NCI-H2107 treated with DMSO at 0.1 percent for 48 hours (cell line): ENCODE data around the gene SYT12.
"Not testable (repeated sequence)": the region's sequence is repeated elsewhere in the genome, so short reads cannot be mapped to it uniquely, and the experiment has no call there.

Experiments
- DNase-seq: peaks from one replicate; lab custom pipeline; 2025; ENCODE audit not compliant: unreplicated experiment; lab: John Stamatoyannopoulos, UW

The SYT12 gene

DNA sequence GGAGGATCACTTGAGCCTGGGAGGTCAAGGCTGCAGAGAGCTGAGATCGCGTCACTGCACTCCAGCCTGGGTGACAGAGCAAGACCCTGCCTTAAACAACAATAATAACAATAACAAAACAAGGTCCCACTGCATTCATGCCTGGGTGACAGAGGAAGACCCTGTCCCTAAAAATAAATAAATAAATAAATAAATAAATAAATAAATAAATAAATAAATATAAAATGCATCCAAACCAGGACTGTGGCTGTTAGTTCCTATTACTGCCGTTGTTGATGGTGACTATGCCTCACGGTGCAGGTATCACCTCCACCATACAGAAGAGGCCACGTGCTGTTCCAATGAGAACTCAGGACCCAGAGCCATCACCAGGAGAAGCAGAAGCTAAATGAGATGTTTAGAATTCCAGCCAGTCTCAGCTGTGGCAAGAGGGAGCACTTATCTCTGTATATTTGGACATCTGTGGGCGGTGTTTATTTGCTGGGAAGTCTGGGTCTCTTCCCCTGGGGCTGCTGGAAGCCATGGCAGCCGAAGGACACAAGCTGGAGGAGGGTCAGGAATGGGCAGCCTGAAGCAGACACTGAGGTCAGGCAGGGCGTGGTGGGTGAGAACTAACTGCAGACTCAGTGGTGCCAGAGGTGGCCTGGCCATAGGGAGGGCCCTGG lies 26.2 kb upstream of the SYT12 start:
- DNase-seq = no peak

DNA sequence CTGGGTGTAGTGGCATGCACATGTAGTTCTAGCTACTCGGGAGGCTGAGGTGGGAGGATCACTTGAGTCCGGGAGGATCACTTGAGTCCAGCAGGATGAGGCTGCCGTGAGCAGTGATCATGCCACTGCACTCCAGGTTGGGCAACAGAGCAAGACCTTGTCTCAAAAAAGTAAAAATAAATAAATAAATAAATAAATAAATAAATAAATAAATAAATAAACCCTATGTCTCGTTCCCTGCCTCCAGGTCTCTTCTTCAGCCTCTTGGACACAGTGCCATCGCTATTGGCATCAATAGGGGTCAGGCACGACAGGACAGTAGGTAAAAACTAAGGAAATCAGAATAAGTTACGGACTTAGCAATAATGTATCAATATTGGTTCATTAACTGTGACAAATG lies 23.4 kb upstream of the SYT12 start:
- DNase-seq = no peak

GRCh38 chr11:67001332-67001731 lies 21.6 kb upstream of the SYT12 start:
- no peak for DNase-seq

DNA sequence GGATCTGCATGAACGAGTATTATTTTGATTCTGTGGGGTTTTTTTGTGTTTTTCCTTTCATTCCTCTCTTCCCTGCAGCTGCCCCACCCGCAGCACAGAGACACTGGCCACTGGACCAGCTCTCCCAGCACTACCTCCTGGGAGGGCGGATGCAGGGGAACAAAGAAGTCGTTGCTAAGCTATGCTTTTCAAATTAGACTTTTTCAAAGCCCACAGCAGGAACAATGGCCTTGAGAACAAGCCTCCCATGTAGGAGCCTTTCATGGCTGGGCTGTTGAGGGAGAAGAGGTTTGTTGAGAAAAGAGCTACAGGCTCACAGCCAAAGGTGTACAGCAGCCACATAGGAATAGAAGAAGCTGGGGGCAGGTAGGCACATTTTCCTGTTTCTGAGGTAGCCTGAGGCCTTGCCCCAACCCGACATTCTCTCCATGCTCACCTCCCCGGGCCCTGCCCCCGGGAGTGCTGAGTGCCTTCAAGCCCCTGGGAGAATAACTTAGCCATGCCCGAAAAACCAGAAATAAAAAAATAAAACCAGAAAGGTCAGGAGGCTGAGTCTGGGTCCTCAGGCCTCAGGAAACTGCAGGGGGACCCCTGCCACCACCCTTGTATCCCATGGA lies 20.5 kb upstream of the SYT12 start:
- DNase-seq = peak; percentile 75

DNA sequence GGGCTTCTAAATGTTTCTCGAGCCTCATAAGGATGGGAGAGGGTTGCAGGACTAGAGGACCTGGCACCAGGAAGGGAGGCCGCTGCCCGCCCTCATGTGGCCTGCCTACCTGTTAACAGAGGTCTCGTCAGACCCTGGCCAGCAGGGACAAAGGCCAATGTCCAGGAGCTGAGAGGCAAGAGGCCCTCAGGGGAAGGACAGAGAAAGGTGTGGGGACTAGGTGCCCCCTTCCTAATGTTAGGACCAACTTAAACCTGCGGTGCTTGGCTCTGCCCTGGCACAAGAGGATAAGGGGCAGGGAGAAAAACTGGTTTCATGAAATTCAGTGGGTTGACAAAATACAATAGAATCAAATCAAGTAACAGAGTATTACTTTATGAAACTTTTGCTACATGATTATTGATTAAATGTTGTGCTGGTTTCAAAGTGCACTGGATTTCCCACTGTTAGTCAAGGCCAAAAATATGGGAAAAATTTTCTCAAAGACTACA lies 20.0 kb upstream of the SYT12 start:
- no peak for DNase-seq

DNA sequence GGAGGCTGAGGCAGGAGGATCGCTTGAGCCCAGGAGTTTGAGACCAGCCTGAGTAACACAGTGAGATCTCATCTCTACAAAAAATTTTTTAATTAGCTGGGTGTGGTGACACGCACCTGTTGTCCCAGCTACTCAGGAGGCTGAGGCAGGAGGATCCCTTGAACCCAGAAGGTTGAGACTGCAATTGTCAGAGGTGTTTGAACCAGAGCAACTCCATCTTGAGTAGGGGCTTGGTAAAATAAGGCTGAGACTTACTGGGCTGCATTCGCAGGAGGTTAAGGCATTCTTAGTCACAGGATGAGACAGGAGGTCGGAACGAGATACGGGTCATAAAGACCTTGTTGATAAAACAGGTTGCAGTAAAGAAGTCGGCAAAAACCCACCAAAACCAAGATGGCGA lies 17.7 kb upstream of the SYT12 start:
- not testable (repeated sequence) for DNase-seq

- no peak for DNase-seq
These were observed 16.7 kb upstream of the SYT12 start for GRCh38 chr11:67006029-67006884.

- DNase-seq = no peak
These were observed 15.8 kb upstream of the SYT12 start for GRCh38 chr11:67007126-67007525.

- DNase-seq = no peak
These were observed 12.5 kb upstream of the SYT12 start for GRCh38 chr11:67010296-67010905.

GRCh38 chr11:67013511-67014045 lies 9.4 kb upstream of the SYT12 start:
- DNase-seq = no peak

DNA sequence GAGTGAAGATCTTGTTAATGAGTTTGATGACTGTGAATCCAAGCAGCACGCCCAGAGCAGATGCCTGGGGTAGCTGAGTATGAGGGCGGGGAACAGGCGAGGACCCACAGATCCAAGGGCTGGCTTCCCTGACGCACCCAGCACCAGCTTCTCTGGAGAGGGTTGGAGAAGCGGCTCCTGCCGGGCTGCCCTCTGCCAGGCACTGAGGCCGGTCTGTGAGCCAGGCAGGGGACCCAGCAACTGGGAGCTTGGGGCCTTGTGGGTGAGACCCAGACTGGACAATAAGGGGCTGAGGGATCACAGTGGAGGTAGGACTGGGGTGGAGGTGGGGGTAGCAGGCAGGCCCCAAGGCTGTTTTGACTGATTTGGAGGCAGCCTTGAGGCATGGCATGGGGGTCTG lies 8.6 kb upstream of the SYT12 start:
- no peak for DNase-seq

DNA sequence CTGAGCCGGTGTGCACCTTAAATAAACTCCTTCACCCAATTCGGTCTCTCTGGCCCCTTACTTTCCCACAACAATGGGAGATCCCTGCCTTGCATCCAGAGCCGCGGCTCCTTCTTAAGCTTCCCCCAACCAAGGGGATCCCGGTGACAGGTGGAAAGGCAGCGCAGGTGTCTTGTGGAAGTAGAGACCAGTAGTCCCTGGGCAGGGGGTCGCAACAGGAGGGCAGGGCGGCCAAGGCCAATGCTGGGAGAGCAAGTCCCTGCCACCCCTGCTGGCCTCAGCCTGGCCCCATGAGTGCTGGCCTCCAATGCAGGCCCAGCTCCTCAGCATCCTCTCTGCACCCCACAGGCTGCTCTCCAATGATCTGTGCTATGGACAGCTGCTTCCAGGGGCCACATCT lies 7.9 kb upstream of the SYT12 start:
- DNase-seq = no peak

DNA sequence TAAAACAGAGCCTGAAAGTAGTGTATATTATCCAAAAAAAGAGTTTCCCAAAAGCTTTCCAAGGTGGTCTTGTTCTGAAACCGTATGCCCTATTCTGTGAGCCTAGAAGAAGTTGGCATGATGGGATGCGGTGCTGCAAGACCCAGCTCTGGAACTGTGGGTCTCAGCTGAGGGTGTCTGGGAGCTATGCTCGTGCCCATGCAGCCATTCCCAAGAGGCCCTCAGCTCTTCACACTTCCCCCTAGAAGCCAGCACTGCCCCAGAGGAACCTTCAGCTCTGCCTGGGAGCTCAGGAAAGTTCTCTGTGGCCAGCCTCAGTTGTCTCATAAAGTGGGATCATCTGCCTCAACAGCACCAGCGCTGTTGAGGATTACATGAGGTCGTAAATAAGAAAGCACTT lies 6.4 kb upstream of the SYT12 start:
- no peak for DNase-seq

- DNase-seq = no peak
These were observed 2.0 kb upstream of the SYT12 start for GRCh38 chr11:67020949-67021348.

GRCh38 chr11:67022341-67022933 lies 497 bp upstream of the SYT12 start:
- no peak for DNase-seq

DNA sequence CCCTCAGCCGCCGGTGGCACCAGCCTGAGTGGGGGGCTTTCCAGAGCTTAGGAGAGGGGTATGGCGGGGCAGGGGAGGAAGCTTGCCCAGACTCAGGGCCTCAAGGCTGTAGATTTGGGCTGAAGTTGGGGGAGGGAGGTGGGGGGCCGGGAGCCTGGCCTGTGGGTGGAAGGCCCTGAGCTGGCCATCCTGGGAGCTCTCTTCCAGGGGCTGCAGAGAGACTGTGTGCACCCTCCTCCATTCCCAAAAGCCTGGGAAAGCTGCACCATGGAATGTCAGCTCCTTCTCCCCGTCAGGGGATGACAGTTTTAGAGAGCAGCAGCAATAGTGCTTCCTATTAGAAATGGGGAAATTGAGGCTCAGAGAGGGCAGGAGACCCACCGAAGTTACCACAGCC lies 1.0 kb downstream of the SYT12 start:
- no peak for DNase-seq

DNA sequence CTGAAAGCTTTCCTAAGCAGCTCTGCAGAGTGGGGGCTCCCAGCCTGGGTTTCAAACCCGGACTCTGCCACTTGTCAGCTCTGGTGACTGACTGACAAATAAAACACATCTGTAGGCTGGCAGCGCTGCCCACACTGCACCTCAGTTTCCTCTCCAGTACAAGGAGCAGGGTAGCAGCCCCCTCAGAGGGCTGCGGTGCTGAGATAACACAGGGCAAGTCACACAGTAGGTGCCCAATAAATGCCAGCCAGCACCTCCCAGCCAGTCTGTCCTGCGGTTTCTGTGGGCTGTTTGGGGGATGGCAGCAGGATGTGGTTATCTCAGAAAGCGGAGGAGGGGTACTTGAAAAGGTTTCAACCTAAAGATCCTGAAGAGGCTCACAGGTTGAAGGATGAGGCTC lies 1.5 kb downstream of the SYT12 start:
- DNase-seq = no peak

DNA sequence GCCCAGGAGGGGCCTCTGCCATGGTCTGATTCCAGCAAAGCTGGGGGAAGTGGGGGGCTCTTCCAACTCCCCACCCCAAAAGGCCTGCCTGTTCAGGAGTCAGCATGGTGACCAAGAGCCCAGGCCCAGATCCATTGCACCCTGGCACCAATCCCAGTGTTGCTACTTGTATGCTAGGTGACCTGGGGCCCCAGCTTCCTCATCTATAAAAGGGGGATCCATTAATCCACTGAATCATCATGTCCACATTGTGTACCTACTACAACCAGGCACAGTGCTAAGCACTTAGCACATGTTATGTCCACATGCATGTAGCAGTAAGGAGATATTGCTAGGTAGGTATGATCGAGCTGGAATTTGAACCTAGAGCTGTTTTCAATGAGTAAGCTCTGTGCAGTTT lies 2.0 kb downstream of the SYT12 start:
- DNase-seq = no peak

DNA sequence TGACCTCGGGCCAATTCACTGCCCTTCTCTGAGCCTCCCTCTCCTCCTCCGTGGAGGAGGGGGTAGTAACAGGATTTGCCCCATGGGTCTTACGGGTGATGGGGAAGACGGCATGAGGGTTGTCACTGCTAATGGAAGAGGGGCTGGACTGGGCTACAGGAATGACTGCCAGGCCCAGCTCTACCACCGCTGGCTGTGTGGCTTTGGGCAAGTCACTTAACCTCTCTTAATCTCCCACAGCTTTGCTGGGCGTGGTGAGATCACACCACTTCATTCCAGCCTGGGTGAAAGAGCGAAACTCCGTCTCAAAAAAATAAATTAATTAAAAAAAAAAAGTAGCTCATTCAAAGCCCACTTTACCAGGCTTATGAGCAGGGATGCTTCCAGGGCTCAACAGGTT lies 2.8 kb downstream of the SYT12 start:
- DNase-seq = no peak

DNA sequence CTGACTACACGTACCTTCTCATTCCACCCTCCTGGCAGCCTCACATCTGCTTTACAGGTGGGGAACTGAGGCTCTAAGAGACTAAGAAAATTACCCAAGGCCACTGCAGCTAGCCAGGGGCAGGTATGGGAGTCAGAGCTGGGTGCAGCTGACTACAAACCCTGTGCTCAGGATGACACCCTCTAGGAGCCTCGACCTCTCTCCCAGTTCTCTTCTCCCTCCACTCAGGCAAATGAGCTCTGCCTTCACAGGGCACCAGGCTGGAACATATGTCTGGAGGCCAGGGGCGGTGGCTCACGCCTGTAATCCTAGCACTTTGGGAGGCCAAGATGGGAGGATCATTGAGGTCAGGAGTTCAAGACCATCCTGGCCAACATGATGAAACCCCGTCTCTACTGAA lies 4.0 kb downstream of the SYT12 start:
- DNase-seq = no peak

- no peak for DNase-seq
These were observed 4.6 kb downstream of the SYT12 start for GRCh38 chr11:67027483-67027930.
